ENCODE measurements around the gene BARHL2. TPM values are rescaled to one million over a fixed set of nuclear protein-coding genes. Genes with fewer than 3 reads are reported as not detected.

Gene BARHL2
- total RNA-seq, 1 experiment from 2014 or later: not detected

GRCh38 chr1:90716243-90716551, 905 bp downstream of the BARHL2 start:
- intact Hi-C loops (cut with micrococcal nuclease): no loop called here
- TF ChIP-seq EZH2 (IDR thresholded peaks at IDR 0.05): no peak
- no peak for TF ChIP-seq CEBPB (IDR thresholded peaks at IDR 0.05; ENCODE audit: low read depth)
- TF ChIP-seq CBX3 (IDR thresholded peaks at IDR 0.05; ENCODE audit: low read depth): no peak
- no peak for TF ChIP-seq RAD21 (IDR thresholded peaks at IDR 0.05; ENCODE audit: low read depth)
- no peak for TF ChIP-seq CTCF (IDR thresholded peaks at IDR 0.05 in 2 of 3, conservative IDR thresholded peaks at IDR 0.05 in 1 of 3; ENCODE audit: borderline replicate concordance in 1 of 3, insufficient read depth in 1 of 3, low read depth in 2 of 3, low read length in 2 of 3)
- TF ChIP-seq POLR2AphosphoS5 (IDR thresholded peaks at IDR 0.05; ENCODE audit: low read depth, low read length): no peak
- TF ChIP-seq SRF (IDR thresholded peaks at IDR 0.05; ENCODE audit: low read depth): no peak
- no peak for TF ChIP-seq EGR1 (IDR thresholded peaks at IDR 0.05; ENCODE audit: low read depth)
- no peak for TF ChIP-seq ATF3 (IDR thresholded peaks at IDR 0.05)
- H3K27ac ChIP-seq (ENCODE audit: low read depth, low read length): no peak overlapping the region
- H3K27me3 ChIP-seq (ENCODE audit: insufficient read depth, low read length): peaks cover 21% of the 10 kb centered on the region
- DNase-seq (ENCODE audit: low read depth, low spot score): no peak
- BruUV-seq (replicated peaks): no TSS peak
- H4K20me1 ChIP-seq (ENCODE audit: insufficient read depth): no peaks in the 10 kb centered on the region
- H3K9ac ChIP-seq (ENCODE audit: low read length): no peak overlapping the region
- H3K4me3 ChIP-seq (replicated peaks in 1 of 2; ENCODE audit: low read depth in 1 of 2, low read length in 2 of 2): no peak overlapping the region
- H3K4me1 ChIP-seq (ENCODE audit: control insufficient read depth in 1 of 2, insufficient read depth in 2 of 2, low read length in 2 of 2): no peaks in the 10 kb centered on the region
- H2AFZ ChIP-seq (ENCODE audit: low read depth, low read length, poor library complexity, severe bottlenecking): no peak overlapping the region
- ChIA-PET POLR2A (no interaction called here), RAD21 (ENCODE audit: low non-redundant PET in 1 of 2, low total read pairs in 2 of 2, uncharacterized antibody in 2 of 2, unreplicated experiment in 2 of 2) (no interaction called here), CTCF (no interaction called here)
- ATAC-seq: no peak
- H3K9me2 ChIP-seq (ENCODE audit: insufficient read depth): no peaks in the 10 kb centered on the region
- H3K4me2 ChIP-seq (ENCODE audit: low read length): no peak overlapping the region
- no peaks in the 10 kb centered on the region for H3K79me2 ChIP-seq (ENCODE audit: insufficient read depth, low read length)
- H3K36me3 ChIP-seq (ENCODE audit: control insufficient read depth in 1 of 2, insufficient read depth in 2 of 2, low read length in 2 of 2): no peaks in the 10 kb centered on the region
- H3K9me3 ChIP-seq (ENCODE audit: control insufficient read depth in 1 of 2, insufficient read depth in 1 of 2, low read depth in 1 of 2, low read length in 2 of 2): no peaks in the 10 kb centered on the region

- TF ChIP-seq POLR2A (IDR thresholded peaks at IDR 0.05; ENCODE audit: borderline replicate concordance, extremely low read depth, insufficient read depth, insufficient read length) (no peak), CTCF (IDR thresholded peaks at IDR 0.05 in 2 of 3, conservative IDR thresholded peaks at IDR 0.05 in 1 of 3; ENCODE audit: borderline replicate concordance in 1 of 3, insufficient read depth in 1 of 3, low read depth in 2 of 3, low read length in 2 of 3) (no peak), SIN3A (IDR thresholded peaks at IDR 0.05; ENCODE audit: low read depth) (no peak), SRF (IDR thresholded peaks at IDR 0.05; ENCODE audit: low read depth) (no peak), ATF3 (IDR thresholded peaks at IDR 0.05) (no peak), RAD21 (IDR thresholded peaks at IDR 0.05; ENCODE audit: low read depth) (no peak), FOSL1 (IDR thresholded peaks at IDR 0.05; ENCODE audit: low read depth) (no peak)
- intact Hi-C loops (cut with micrococcal nuclease): no loop called here
- ChIA-PET CTCF (interaction anchor here (0.8 kb wide), 1 partner anchor 450 kb away, joined by 5 read pairs; no protein-coding TSS in a partner anchor), RAD21 (ENCODE audit: low non-redundant PET in 1 of 2, low total read pairs in 2 of 2, uncharacterized antibody in 2 of 2, unreplicated experiment in 2 of 2) (no interaction called here), POLR2A (no interaction called here)
- H3K4me2 ChIP-seq (ENCODE audit: low read length): no peak overlapping the region
- H2AFZ ChIP-seq (ENCODE audit: low read depth, low read length, poor library complexity, severe bottlenecking): no peak overlapping the region
- peaks cover 21% of the 10 kb centered on the region for H3K27me3 ChIP-seq (ENCODE audit: insufficient read depth, low read length)
- no peaks in the 10 kb centered on the region for H3K36me3 ChIP-seq (ENCODE audit: control insufficient read depth in 1 of 2, insufficient read depth in 2 of 2, low read length in 2 of 2)
- no peaks in the 10 kb centered on the region for H4K20me1 ChIP-seq (ENCODE audit: insufficient read depth)
- no peak overlapping the region for H3K4me3 ChIP-seq (replicated peaks in 1 of 2; ENCODE audit: low read depth in 1 of 2, low read length in 2 of 2)
- no peaks in the 10 kb centered on the region for H3K9me2 ChIP-seq (ENCODE audit: insufficient read depth)
- H3K27ac ChIP-seq (ENCODE audit: low read depth, low read length): no peak overlapping the region
- no peak for ATAC-seq
- no peaks in the 10 kb centered on the region for H3K4me1 ChIP-seq (ENCODE audit: control insufficient read depth in 1 of 2, insufficient read depth in 2 of 2, low read length in 2 of 2)
- H3K9ac ChIP-seq (ENCODE audit: low read length): no peak overlapping the region
- no peak for DNase-seq (ENCODE audit: low read depth, low spot score)
- no peaks in the 10 kb centered on the region for H3K79me2 ChIP-seq (ENCODE audit: insufficient read depth, low read length)
- no peaks in the 10 kb centered on the region for H3K9me3 ChIP-seq (ENCODE audit: control insufficient read depth in 1 of 2, insufficient read depth in 1 of 2, low read depth in 1 of 2, low read length in 2 of 2)
- BruUV-seq (replicated peaks): no TSS peak
These were observed 1.8 kb downstream of the BARHL2 start for GRCh38 chr1:90715309-90715708.
